HG03097 (cell line): ENCODE data around the gene CERT1.

Experiments
- ATAC-seq: cut with Tn5 transposase; IDR thresholded peaks from one replicate; pipeline ENCODE4 v1.9.1; 2021; ENCODE audit not compliant: unreplicated experiment, low FRiP score

CERT1 gene

GRCh38 chr5:75433814-75434506 is 77.5 kb downstream of the CERT1 start:
- ATAC-seq, result no peak

GRCh38 chr5:75414241-75414640 is 97.2 kb downstream of the CERT1 start:
- no peak for ATAC-seq

GRCh38 chr5:75412111-75412990 is 99.1 kb downstream of the CERT1 start:
- no peak for ATAC-seq

- no peak for ATAC-seq
These were observed 106.1 kb downstream of the CERT1 start for GRCh38 chr5:75405296-75405695.

GRCh38 chr5:75395277-75395676 is 116.2 kb downstream of the CERT1 start:
- ATAC-seq, result no peak

- no peak for ATAC-seq
These were observed 122.0 kb downstream of the CERT1 start for GRCh38 chr5:75389430-75389829.

GRCh38 chr5:75387806-75388205 is 123.6 kb downstream of the CERT1 start:
- ATAC-seq, result no peak

- ATAC-seq, result no peak
These were observed 127.2 kb downstream of the CERT1 start for GRCh38 chr5:75384218-75384617.

- no peak for ATAC-seq
These were observed 130.0 kb downstream of the CERT1 start for GRCh38 chr5:75381456-75381855.

- no peak for ATAC-seq
These were observed 131.3 kb downstream of the CERT1 start for GRCh38 chr5:75380099-75380498.

GRCh38 chr5:75375414-75375813 is 136.0 kb downstream of the CERT1 start:
- no peak for ATAC-seq

- no peak for ATAC-seq
These were observed 137.0 kb downstream of the CERT1 start for GRCh38 chr5:75374394-75374814.

- ATAC-seq, result no peak
These were observed 137.6 kb downstream of the CERT1 start for GRCh38 chr5:75373862-75374261.

- ATAC-seq, result no peak
These were observed 143.0 kb downstream of the CERT1 start for GRCh38 chr5:75368391-75368790.

GRCh38 chr5:75367401-75367800 is 144.0 kb downstream of the CERT1 start:
- ATAC-seq, result no peak

- ATAC-seq, result peak; percentile 59
These were observed 144.6 kb downstream of the CERT1 start for GRCh38 chr5:75366787-75367186.

GRCh38 chr5:75365740-75366139 is 145.7 kb downstream of the CERT1 start:
- no peak for ATAC-seq

- no peak for ATAC-seq
These were observed 146.7 kb downstream of the CERT1 start for GRCh38 chr5:75364571-75365280.

GRCh38 chr5:75363726-75364495 is 147.5 kb downstream of the CERT1 start:
- no peak for ATAC-seq

- ATAC-seq, result no peak
These were observed 148.3 kb downstream of the CERT1 start for GRCh38 chr5:75363111-75363510.
